HG02943 (cell line): ENCODE measurements around the gene FXYD7.
"Not testable (repeated sequence)": the region's sequence is repeated elsewhere in the genome, so short reads cannot be mapped to it uniquely, and the experiment has no call there.

Source experiments
- ATAC-seq: cut with Tn5 transposase; IDR thresholded peaks from one replicate; pipeline ENCODE4 v1.9.1; 2021; ENCODE audit warnings: mild to moderate bottlenecking, low read depth, moderate library complexity; ENCODE audit not compliant: unreplicated experiment

FXYD7 gene, protein sequence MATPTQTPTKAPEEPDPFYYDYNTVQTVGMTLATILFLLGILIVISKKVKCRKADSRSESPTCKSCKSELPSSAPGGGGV

DNA sequence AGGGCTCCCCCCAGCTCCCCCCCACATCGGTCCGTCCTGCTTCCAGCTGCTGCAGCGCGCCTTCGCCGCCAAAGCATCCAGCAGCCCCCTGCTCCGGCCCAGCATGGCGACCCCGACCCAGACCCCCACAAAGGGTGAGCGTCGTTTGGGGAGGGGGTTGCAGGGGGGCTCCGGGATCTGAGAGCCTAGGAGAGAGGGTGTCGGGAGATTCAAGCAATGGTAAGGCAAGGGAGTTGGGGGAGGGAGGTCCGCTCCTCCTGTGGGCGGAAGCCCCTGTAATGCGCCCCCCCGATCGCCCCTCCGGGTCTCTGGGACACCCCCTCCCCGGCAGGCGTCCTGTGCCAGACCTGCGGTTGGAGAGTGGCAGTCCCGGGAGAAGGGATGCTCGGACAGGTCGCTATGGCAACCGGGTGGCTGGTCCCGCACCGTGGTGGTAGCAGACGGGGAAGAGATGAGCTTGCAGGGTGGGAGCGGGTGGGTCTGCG, at the start of gene FXYD7:
Gene FXYD7 (plus strand): TSS at position 25 of the 485 bp plus-strand sequence. CDS start 79 bp downstream, at position 104.
- no peak for ATAC-seq

DNA sequence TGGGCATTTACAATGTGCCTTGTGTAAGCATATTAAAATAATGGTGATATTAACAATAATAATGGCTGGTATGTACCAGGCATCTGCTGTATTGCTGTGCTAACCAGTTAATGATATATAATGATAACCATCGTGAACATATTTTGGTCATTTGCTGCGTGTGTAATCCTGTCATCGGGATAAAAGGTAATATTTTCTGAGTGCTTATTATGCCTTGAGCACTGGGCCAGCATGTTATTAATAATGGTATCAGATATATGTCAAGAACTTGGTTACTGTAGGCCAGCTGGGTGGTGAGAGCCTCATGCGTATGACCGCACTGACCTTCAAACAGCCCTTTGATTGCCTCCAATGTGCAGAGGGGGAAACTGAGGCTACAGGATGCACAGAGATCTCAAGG, 49.6 kb upstream of the FXYD7 start:
- ATAC-seq = no peak

DNA sequence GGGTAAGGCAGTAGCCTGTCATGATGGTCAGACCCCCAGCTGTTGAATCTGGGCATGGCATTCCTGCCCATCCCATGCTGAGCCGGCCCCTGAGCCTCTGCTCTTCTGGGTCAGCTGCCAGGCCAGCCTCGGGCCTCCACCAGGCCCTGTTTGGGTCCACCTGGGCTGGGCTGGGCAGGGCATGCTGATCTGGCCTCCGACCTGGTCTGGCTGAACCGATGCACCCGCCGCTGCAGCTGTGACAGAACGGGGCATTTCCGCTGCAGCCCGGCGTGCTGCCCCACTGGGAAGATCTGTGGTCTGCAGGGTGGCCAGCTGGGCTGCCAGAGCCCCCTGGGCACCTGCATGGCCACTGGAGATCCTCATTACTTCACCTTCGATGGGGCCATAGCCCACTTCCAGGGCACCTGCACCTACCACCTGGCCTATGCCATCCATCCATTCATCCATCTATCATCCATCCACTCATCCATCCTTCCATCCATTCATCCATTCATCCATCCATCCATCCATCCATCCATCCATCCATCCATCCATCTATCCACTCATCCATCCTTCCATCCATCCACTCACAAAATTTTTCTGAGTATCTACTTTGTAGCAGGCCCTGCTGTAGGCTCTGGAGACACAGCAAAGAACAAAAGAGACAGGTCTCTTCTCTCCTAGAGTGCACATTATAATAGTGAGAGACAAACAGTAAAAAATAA, 49.0 kb upstream of the FXYD7 start:
- no peak for ATAC-seq

DNA sequence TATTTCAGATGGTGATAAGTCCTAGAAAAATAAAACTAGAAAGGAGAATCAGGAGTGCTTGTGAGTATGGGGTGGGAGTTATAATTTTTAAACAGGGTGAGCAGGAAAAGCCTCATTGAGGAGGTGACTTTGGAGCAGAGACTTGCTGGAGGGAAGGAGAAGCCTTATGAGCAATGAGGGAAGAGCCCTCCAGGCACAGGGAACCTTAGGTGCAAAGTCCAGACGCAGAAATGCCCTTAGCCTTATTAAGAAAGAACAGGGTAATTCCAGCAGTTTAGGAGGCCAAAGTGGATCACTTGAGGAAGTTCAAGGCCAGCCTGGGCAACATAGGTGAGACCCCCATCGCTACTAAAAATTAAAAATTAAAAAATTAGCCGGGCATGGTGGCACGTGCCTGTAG, 48.4 kb upstream of the FXYD7 start:
- ATAC-seq = no peak

DNA sequence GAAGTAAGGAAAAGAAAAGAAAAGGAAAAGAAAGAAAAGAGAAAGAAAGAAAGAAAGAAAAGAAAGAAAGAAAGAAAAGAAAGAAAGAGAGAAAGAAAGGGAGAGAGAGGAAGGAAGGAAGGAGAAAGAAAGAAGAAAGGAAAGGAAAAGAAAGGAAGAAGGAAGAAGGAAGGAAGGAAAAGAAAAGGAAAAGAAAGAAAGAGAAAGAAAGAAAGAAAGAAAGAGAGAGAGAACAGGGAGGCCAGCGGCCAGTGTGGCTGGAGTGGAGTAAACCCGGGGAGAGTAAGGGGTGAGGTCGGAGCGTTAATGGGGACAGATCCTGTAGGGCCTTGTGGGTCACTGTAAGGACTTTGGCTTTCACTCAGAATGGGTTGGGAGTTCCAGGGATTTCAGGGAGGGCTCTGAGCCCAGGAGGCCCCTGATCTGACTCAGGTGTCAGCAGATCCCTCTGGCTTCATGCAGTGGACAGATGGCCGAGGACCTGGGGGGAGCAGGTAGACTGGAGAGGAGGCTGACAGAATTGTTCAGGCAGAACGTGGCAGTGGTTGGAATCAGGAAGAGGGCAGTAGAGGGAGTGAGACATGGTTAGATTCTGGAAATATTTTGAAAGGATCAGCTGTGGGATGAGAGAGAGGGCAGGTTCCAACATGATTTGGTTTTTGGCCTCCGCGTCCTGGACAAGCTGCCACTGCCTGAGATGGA, 47.2 kb upstream of the FXYD7 start:
- no peak for ATAC-seq

DNA sequence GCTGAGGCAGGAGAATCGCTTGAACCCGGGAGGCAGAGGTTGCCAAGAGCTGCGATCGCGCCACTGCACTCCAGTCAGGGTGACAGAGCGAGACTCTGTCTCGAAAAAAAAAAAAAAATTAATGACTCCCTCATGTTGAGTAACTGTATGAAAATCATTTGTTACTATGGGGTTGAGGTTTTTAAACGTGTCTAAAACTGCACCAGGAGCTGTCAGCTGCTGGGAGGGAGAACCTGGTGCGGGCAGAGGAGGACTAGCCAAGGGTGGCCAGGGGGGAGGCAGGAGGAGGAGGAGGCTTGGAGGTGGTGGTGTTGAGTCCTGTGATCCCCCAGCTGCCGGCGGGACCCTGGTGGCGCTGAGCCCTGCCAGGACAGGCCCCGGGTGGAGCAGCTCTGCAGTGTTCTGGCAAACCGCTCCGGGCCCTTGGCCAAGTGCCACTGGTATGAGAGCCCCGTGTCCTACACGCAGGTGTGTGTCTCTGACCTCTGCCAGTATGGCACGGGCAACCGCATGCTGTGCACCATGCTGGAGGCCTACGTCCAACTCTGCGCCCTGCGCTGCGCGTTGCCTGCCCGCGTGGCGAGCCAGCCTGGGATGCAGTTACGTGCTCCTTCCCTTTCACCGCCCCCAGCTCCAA, 44.5 kb upstream of the FXYD7 start:
- no peak for ATAC-seq

DNA sequence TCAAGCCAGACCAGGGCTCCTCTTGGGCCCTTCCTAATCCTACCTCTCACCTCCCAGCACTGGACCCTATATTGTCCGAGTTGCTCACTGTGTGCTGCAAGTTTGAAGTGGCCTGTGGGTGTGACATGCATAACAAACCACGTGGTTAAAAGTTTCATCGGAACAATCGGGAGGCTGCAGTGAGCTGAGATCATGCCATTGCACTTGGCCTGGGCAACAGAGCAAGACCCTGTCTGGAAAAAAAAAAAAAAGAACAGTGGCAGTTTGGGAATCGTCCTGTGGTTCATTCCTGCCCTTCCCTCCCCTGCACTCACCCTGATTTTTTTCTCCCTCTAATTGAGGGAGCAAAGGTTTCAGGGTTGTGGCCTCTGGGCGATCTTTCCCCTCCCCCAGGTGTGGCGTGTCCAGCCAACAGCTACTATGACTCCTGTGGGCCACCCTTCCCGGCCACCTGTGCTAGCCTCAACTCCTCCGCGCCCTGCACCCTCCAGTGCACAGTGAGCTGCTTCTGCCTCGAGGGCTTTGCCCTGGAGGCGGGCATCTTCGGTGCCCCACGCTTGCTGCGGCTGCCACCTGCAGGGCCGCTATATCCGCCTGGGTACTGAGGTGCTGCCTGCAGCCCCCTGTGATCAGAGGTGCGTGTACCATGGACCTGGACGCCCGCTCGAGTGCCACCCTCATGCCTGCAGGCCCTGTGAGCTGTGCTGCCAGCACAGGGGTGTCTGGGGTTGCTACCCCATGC, 43.7 kb upstream of the FXYD7 start:
- no peak for ATAC-seq

DNA sequence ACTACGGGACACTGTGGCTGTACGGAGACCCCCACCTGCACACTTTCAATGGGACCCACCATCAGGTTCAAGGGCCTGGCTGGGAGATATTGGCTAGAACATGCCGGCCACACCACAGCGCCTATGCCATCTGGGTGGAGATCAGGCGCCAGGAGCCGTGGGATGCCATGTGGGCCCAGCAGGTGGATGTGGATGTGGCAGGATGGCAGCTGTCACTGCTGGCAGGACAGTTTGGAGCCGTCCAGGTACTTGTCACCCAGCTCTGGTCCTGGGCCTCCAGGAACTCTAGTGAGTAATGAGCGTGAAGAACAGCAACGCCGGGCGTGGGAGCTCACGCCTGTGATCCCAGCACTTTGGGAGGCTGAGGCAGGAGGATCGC, 43.2 kb upstream of the FXYD7 start:
- no peak for ATAC-seq

DNA sequence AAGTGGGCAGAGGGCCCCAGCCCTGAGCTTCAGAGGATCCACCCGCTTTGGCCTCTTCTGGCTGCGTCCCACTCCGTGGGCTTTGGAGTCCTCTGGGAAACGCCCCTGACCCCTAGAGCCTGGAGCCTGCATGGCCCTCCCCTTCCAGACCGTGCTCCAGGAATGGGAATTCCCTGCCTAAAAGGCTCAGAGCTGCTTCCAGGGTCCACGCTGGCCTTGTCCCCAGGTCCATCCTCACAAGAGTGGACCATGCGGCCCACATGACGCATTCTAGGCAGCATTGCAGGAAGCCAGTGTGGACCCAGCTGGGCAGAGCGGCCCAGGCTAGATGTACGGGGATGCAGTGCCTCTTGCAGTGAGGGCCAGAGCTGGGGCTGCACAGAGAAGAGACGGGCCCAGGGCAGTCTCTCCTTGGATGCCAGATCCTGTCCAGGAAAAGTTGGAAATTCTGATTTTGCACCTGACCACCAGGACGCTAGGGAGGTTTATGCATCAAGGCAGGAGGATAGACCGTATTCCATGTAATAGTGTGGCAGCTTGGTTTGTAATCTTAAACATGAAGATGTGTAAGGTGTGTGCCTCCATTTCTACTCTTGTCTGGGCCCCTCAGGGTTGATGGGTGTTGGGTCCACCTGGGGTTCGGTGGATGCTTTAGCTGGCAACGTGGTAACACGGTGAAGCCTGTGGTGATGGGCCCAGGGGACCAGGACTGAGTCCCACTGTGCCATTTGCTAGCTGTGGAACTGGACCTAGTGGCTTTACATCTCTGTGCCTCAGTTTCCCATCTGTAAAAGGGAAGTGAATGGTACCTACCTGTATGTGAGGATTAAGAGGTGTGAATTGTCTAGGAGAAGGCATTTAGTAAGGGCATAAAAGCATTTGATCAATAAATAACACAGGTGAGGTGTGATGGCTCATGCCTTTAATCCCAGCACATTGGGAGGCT, 42.2 kb upstream of the FXYD7 start:
- no peak for ATAC-seq

DNA sequence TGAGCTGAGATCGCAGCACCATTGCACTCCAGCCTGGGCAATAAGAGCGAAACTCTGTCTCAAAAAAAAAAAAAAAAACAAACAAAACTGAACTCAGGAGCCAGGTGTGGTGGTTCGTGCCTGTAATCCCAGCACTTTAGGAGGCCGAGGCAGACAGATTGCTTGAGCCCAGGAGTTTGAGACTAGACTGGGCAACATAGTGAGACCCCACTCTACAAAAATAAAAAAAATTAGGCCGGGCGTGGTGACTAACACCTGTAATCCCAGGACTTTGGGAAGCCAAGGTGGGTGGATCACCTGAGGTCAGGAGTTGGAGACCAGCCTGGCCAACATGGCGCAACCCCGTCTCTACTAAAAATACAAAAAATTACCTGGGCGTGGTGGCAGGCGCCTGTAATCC, 41.1 kb upstream of the FXYD7 start:
- not testable (repeated sequence) for ATAC-seq

DNA sequence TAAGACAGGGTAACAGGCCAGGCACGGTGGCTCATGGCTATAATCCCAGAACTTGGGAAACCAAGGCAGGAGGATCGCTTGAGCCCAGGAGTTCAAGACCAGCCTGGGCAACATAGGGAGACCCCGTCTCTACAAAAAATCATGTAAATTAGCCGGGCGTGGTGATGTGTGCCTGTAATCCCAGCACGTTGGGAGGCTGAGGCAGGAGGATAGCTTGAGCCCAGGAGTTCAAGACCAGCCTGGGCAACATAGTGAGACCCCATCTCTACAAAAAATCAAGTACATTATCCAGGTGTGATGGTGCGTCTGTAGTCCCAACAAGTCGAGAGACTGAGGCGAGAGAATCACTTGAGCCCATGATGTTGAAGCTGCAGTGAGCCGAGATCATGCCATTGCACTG, 39.4 kb upstream of the FXYD7 start:
- not testable (repeated sequence) for ATAC-seq

DNA sequence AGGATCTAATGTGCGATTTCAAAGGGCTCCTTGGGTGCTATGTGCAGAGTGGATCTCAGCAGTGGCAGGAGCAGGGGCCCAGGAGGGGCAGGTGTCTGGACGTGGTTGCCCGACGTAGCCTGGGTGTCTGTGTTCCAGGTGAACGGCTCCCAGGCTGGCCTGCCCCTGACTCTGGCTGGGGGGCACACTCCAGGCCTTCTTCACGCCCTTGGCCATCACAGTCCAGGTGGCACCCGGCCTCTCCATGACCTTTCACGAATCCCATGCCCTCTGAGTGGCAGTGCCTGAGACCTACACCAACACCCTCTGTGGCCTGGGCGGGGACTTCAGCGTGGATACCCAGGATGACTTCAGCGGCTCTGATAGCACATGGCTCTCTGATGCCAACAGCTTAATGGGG, 38.7 kb upstream of the FXYD7 start:
- no peak for ATAC-seq

DNA sequence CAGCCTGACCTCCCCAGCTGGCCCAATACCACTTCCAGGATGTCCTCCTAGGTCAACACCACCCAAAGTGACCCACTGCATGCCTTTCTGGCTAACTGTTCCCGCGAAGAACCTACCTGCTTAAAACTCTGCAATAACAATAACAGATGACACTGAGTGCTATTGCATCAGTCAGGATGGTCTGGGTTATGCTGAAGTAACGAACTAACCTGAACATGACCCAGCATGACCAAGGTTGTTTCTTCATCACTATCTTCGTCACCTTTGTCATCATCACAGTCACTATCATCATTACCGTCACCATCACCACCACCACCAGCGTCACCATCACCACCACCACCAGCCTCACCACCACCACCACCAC, 38.0 kb upstream of the FXYD7 start:
- no peak for ATAC-seq

DNA sequence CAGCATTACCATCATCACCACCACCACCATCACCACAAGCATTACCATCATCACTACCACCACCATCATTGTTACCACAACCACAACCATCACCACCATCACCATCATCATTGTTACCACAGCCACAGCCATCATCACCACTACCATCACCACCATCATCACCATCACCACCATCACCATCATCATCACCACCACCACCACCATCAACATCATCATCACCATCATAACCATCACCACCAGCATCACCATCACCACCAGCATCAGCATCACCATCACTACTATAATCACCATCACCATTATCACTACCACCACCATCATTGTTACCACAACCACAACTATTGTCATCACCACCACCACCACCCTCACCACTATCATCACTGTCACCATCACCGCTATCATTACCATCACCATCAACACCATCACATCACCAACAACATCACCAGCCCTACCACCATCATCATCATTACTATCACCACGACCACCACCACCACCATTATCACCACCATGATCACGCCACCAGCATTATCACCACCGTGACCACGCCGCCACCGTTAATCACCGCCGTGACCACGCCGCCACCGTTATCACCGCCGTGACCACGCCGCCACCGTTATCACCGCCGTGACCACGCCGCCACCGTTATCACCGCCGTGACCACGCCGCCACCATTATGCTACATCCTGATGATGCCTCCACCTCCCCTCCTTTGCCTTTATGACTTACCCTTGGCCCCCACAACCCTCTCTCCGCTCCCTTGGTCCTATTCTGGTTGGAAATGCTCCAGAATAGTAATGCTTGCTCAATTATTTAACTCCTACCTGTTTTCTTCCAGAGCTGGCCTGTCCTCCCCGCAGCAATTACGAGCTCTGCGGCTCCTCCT, 37.4 kb upstream of the FXYD7 start:
- no peak for ATAC-seq

DNA sequence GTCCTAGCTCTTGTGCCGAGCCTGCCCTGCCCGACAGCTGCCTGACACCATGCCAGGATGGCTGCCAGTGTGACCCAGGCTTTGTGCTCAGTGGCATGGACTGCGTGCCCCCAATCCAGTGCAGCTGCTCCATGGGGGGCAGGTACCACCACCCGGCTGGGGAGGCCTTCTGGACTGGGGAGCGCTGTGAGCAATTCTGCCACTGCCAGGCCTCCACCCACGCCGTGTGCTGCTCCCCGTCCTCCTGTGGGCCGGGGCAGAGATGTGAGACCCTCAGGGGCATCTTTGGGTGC, 36.8 kb upstream of the FXYD7 start:
- ATAC-seq = no peak

DNA sequence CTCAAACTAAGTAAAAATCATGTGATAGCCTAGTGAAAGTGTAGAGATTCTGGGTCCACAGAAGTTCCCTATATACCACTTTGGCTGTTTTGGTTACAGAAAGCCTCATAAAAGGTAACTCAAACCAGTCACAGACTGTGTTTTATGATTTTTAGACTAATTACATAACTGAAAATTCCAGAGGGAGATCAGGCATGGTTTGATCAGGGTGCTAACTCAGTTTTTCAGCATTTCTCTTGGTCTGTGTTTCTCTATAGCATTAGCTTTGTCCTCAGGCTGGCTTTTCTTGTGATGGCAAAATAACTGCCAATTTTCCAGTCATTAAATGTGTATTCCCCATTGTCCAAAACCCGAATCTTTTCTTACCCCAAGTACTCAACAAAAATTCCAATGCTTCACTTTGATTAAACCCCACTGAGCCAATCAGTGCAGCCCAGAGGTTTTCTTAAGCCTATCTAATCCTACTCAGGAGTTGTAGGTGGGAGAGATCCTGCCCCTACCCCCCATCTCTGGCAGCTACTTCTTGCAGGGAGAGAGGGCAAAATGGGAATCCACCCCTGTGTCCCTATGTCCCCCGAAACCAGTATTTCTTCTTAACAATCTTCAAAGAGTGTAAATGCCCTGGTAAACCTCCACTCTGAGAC, 36.0 kb upstream of the FXYD7 start:
- no peak for ATAC-seq

DNA sequence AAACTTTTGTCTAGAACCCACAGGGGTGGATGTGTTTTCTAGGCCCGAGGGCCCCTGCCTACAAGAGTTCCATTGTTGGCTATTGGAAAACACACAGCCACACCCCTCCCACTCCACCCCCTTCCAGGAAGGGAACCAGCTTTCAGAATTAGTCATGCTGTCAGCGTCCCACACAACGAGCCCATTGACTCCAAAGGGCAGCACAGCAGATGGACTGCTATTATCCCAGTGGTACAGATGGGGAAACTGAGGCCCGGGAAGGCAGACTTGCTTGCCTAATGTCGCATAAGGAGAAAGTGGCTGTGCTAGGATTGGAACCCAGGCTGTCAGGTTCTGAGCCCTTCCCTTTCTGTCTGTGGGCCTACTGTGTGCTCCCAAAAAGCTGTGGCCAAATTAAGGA, 35.5 kb upstream of the FXYD7 start:
- no peak for ATAC-seq

DNA sequence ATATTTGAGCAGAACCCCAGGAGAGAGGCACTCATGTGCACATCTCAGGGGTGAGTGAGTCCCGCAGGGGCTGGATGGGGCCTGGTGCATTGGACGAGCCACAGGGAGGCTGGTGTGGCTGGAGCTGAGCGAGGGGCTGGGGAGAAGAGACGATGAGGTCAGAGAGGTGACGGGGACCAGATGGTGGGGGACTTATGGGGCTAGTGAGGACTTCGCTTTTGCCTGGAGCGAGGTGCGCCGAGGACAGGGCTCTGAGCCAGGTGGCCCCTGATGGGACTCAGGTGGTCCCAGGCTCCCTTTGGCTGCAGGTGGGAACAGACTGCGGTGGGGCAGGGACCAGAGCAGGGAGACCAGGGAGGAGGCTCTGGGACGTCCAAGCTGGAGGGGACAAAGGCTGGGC, 34.3 kb upstream of the FXYD7 start:
- no peak for ATAC-seq
